HCT116 (cell line): ENCODE results near the gene MYOM1. TPM values are rescaled to one million over a fixed set of nuclear protein-coding genes. Genes with fewer than 3 reads are reported as not detected.

Source experiments
- ATAC-seq: fragments of 200-7000 bp; cut with Tn5 transposase; 2 replicates; pipeline ENCODE4 v1.9.1; 2020; ENCODE audit warnings: mild to moderate bottlenecking, moderate library complexity
- BruUV-seq: library from RNA; stranded (reverse); fragments of 400-500 nt; replicated peaks from 2 replicates; lab custom pipeline; 2021; lab: Mats Ljungman, UMichigan
- CTCF ChIA-PET: fragments of 300-600 bp; sonication (Branson Sonifier 250); formaldehyde crosslinking; loops from one replicate; lab custom pipeline; 2021; ENCODE audit warnings: antibody characterized with exemption; lab: Charles Lee
- POLR2A ChIA-PET: fragments of 300-600, 350-600 bp; sonication (Branson Sonifier 250); formaldehyde crosslinking; loops from one replicate; lab custom pipeline; 2021; ENCODE audit warnings: antibody characterized with exemption; lab: Charles Lee
- RAD21 ChIA-PET, 2 experiments: fragments of 300-600 bp; sonication (Branson Sonifier 250); formaldehyde crosslinking; loops; one replicate each; lab custom pipeline; 2023; ENCODE audit warnings: low total read pairs in 2 of 2; ENCODE audit not compliant: uncharacterized antibody in 2 of 2, unreplicated experiment in 2 of 2, low non-redundant PET in 1 of 2; lab: Charles Lee
- DNase-seq: peaks from one replicate; pipeline ENCODE4 v3.0.0-alpha.2; 2010; ENCODE audit warnings: low read depth, low spot score
- H2AFZ ChIP-seq: fragments of 200-600 bp; shearing (Covaris generic), sonication (generic); 2 replicates; pipeline ENCODE4 v1.6.1; 2017; ENCODE audit warnings: low read depth, mixed run types, mixed read lengths, antibody characterized with exemption, low read length; ENCODE audit not compliant: poor library complexity, severe bottlenecking
- H3K27ac ChIP-seq: 2 replicates; pipeline ENCODE4 v1.5.1; 2012; ENCODE audit warnings: low read depth, low read length
- H3K27me3 ChIP-seq: fragments of 200-600 bp; sonication (generic); 2 replicates; pipeline ENCODE4 v1.6.1; 2016; ENCODE audit warnings: mixed run types, low read length, mixed read lengths; ENCODE audit not compliant: insufficient read depth
- H3K36me3 ChIP-seq, 2 experiments: fragments of 200-500 bp in 1 of 2; fragments of 200-600 bp in 1 of 2; sonication (Bioruptor generic) in 1 of 2; sonication (generic) in 1 of 2; 2 replicates each; pipeline versions ENCODE4 v1.5.1 to v1.6.1; 2014 to 2016; ENCODE audit warnings: low read length in 2 of 2, inconsistent platforms in 1 of 2, mixed read lengths in 1 of 2, mixed run types in 1 of 2; ENCODE audit not compliant: insufficient read depth in 2 of 2, control insufficient read depth in 1 of 2
- H3K4me1 ChIP-seq, 2 experiments: fragments of 200-600 bp in 1 of 2; sonication (generic) in 1 of 2; 2 replicates each; pipeline versions ENCODE4 v1.5.1 to v1.6.1; 2012 to 2017; ENCODE audit warnings: low read length in 2 of 2, inconsistent platforms in 1 of 2, mild to moderate bottlenecking in 1 of 2, mixed read lengths in 1 of 2, mixed run types in 1 of 2, moderate library complexity in 1 of 2; ENCODE audit not compliant: insufficient read depth in 2 of 2, control insufficient read depth in 1 of 2
- H3K4me2 ChIP-seq: fragments of 200-600 bp; sonication (generic); 2 replicates; pipeline ENCODE4 v1.6.1; 2017; ENCODE audit warnings: mixed run types, low read length, mixed read lengths
- H3K4me3 ChIP-seq, 2 experiments: fragments of 200-600 bp in 1 of 2; sonication (generic) in 1 of 2; replicated peaks in 1 of 2; 2 replicates each; pipeline ENCODE4 v1.5.1; 2011 to 2016; ENCODE audit warnings: low read length in 2 of 2, control low read depth in 1 of 2, low read depth in 1 of 2, mild to moderate bottlenecking in 1 of 2, mixed read lengths in 1 of 2, mixed run types in 1 of 2
- H3K79me2 ChIP-seq: fragments of 200-600 bp; sonication (generic); 2 replicates; pipeline ENCODE4 v1.6.1; 2017; ENCODE audit warnings: mild to moderate bottlenecking, mixed run types, low read length, moderate library complexity, mixed read lengths; ENCODE audit not compliant: insufficient read depth
- H3K9ac ChIP-seq: fragments of 200-600 bp; sonication (generic); 2 replicates; pipeline ENCODE4 v1.6.1; 2016; ENCODE audit warnings: low read length, mixed read lengths
- H3K9me2 ChIP-seq: fragments of 200-600 bp; sonication (generic), shearing (Covaris generic); 2 replicates; pipeline ENCODE4 v1.6.1; 2017; ENCODE audit warnings: mixed run types, mild to moderate bottlenecking, moderate library complexity; ENCODE audit not compliant: insufficient read depth
- H3K9me3 ChIP-seq, 2 experiments: fragments of 200-500 bp in 1 of 2; fragments of 200-600 bp in 1 of 2; sonication (Bioruptor generic) in 1 of 2; sonication (generic) in 1 of 2; 2 replicates each; pipeline ENCODE4 v1.6.1; 2014 to 2017; ENCODE audit warnings: low read length in 2 of 2, mixed read lengths in 2 of 2, inconsistent platforms in 1 of 2, low read depth in 1 of 2, mild to moderate bottlenecking in 1 of 2, mixed run types in 1 of 2, moderate library complexity in 1 of 2; ENCODE audit not compliant: control insufficient read depth in 1 of 2, insufficient read depth in 1 of 2
- H4K20me1 ChIP-seq: fragments of 200-600 bp; sonication (generic), shearing (Covaris generic); 2 replicates; pipeline ENCODE4 v1.6.1; 2017; ENCODE audit warnings: mixed run types, mild to moderate bottlenecking, moderate library complexity; ENCODE audit not compliant: insufficient read depth
- CBX3 ChIP-seq: IDR thresholded peaks from 2 replicates; pipeline ENCODE4 v1.6.1; 2012; ENCODE audit warnings: low read depth
- EGR1 ChIP-seq: IDR thresholded peaks from 2 replicates; pipeline ENCODE4 v1.6.1; 2012; ENCODE audit warnings: low read depth
- ELF1 ChIP-seq: IDR thresholded peaks from 2 replicates; pipeline ENCODE4 v1.6.1; 2012; ENCODE audit warnings: low read depth, borderline replicate concordance
- EZH2phosphoT487 ChIP-seq: fragments of 200-600 bp; IDR thresholded peaks from 2 replicates; pipeline ENCODE4 v1.6.1; 2018; ENCODE audit warnings: antibody characterized with exemption, borderline replicate concordance
- TCF7L2 ChIP-seq: IDR thresholded peaks from 2 replicates; pipeline ENCODE4 v1.7.0; 2011; ENCODE audit warnings: borderline replicate concordance, inconsistent platforms; ENCODE audit not compliant: insufficient read depth, insufficient read length; ENCODE audit errors: extremely low read depth
- ZFX ChIP-seq: fragments of 450-650 bp; IDR thresholded peaks from 2 replicates; pipeline ENCODE4 v1.6.1; 2017
- intact Hi-C: fragments of 100-400 bp; cut with micrococcal nuclease; formaldehyde crosslinking; loops from 2 replicates; pipeline ENCODE4 v1.10.0; 2022
- total RNA-seq: library from RNA; stranded (reverse); gene quantifications from one replicate; pipeline ENCODE4 v1.2.1, GENCODE V29; 2021; ENCODE audit not compliant: unreplicated experiment
- TF ChIP-seq, protein P1 (sequence below), 3 experiments: fragments of 200-600 bp in 1 of 3; sonication (generic) in 1 of 3; IDR thresholded peaks in 2 of 3; conservative IDR thresholded peaks in 1 of 3; 2 replicates each; pipeline ENCODE4 v1.5.1; 2012 to 2017; ENCODE audit warnings: low read depth in 2 of 3, low read length in 2 of 3, antibody characterized with exemption in 1 of 3, borderline replicate concordance in 1 of 3, control low read depth in 1 of 3, mild to moderate bottlenecking in 1 of 3, mixed read lengths in 1 of 3, mixed run types in 1 of 3, moderate library complexity in 1 of 3; ENCODE audit not compliant: insufficient read depth in 1 of 3
- TF ChIP-seq, protein P2 (sequence below): IDR thresholded peaks from 2 replicates; pipeline ENCODE4 v1.6.1; 2011; ENCODE audit warnings: mild to moderate bottlenecking, low read length, moderate library complexity; ENCODE audit not compliant: insufficient replicate concordance; ENCODE audit errors: extremely low read depth
- TF ChIP-seq, protein P3 (sequence below): IDR thresholded peaks from 2 replicates; pipeline ENCODE4 v1.6.1; 2012; ENCODE audit warnings: low read depth

MYOM1 gene
- total RNA-seq, 1 experiment from 2014 or later: 0.52 TPM

DNA sequence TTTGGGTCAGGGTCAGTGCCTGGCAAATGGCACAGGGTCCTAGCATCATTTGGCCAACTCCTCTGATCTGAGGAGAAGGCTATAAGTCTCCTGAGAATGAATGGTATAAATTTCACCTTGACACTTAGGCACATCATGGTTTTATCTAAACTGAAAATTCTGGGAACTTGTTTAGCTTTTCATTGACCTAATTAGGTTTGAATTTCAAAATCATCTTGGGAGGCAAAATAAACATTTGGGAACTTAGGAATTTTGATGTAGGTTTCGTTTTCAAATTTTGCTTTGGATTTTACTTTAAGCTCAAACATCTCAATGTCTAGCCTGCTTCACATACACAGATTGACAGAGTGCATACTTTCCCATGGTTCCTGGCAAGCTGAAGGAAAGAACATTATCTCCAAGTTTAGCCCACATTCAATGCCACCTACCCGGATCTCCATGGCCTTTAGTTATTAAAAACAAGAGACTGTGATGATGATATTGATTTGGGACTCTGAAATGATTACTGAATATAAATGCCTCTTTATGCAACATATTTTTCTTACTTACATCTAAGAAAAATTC is 44.5 kb downstream of the MYOM1 start (continued):
- no peak for TF ChIP-seq EGR1
- TF ChIP-seq, protein P1, sequence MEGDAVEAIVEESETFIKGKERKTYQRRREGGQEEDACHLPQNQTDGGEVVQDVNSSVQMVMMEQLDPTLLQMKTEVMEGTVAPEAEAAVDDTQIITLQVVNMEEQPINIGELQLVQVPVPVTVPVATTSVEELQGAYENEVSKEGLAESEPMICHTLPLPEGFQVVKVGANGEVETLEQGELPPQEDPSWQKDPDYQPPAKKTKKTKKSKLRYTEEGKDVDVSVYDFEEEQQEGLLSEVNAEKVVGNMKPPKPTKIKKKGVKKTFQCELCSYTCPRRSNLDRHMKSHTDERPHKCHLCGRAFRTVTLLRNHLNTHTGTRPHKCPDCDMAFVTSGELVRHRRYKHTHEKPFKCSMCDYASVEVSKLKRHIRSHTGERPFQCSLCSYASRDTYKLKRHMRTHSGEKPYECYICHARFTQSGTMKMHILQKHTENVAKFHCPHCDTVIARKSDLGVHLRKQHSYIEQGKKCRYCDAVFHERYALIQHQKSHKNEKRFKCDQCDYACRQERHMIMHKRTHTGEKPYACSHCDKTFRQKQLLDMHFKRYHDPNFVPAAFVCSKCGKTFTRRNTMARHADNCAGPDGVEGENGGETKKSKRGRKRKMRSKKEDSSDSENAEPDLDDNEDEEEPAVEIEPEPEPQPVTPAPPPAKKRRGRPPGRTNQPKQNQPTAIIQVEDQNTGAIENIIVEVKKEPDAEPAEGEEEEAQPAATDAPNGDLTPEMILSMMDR (IDR thresholded peaks at IDR 0.05 in 2 of 3, conservative IDR thresholded peaks at IDR 0.05 in 1 of 3; ENCODE audit: borderline replicate concordance in 1 of 3, insufficient read depth in 1 of 3, low read depth in 2 of 3, low read length in 2 of 3): no peak
- TF ChIP-seq TCF7L2: no peak
- TF ChIP-seq, protein P2, sequence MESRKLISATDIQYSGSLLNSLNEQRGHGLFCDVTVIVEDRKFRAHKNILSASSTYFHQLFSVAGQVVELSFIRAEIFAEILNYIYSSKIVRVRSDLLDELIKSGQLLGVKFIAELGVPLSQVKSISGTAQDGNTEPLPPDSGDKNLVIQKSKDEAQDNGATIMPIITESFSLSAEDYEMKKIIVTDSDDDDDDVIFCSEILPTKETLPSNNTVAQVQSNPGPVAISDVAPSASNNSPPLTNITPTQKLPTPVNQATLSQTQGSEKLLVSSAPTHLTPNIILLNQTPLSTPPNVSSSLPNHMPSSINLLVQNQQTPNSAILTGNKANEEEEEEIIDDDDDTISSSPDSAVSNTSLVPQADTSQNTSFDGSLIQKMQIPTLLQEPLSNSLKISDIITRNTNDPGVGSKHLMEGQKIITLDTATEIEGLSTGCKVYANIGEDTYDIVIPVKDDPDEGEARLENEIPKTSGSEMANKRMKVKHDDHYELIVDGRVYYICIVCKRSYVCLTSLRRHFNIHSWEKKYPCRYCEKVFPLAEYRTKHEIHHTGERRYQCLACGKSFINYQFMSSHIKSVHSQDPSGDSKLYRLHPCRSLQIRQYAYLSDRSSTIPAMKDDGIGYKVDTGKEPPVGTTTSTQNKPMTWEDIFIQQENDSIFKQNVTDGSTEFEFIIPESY: no peak
- no peak for TF ChIP-seq EZH2phosphoT487
- no peak for TF ChIP-seq ELF1

DNA sequence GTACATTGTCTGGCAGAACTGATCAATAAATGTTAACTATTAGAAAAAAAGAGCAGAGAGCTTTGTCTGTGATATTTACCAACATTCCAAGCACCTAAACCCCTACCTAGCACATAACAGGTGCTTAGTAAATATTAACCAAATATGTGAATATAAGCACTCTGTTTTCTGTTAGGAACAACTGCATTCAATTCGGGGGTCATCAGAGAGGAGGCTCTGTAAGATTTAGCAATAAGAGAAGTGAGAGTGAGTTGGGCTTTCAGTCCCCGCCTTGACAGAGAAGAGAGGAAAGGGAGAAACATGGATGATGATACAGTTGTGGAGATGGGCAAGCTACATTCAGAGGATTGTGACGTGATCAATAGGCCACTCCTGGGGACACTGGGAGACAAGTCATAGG is 47.7 kb downstream of the MYOM1 start:
- no peaks in the 10 kb centered on the region for H3K9me2 ChIP-seq
- no peak overlapping the region for H2AFZ ChIP-seq
- no peaks in the 10 kb centered on the region for H3K36me3 ChIP-seq
- no peaks in the 10 kb centered on the region for H3K4me1 ChIP-seq
- no peaks in the 10 kb centered on the region for H3K27me3 ChIP-seq
- H3K9ac ChIP-seq: no peak overlapping the region
- TF ChIP-seq, protein P2: no peak
- TF ChIP-seq, protein P3, sequence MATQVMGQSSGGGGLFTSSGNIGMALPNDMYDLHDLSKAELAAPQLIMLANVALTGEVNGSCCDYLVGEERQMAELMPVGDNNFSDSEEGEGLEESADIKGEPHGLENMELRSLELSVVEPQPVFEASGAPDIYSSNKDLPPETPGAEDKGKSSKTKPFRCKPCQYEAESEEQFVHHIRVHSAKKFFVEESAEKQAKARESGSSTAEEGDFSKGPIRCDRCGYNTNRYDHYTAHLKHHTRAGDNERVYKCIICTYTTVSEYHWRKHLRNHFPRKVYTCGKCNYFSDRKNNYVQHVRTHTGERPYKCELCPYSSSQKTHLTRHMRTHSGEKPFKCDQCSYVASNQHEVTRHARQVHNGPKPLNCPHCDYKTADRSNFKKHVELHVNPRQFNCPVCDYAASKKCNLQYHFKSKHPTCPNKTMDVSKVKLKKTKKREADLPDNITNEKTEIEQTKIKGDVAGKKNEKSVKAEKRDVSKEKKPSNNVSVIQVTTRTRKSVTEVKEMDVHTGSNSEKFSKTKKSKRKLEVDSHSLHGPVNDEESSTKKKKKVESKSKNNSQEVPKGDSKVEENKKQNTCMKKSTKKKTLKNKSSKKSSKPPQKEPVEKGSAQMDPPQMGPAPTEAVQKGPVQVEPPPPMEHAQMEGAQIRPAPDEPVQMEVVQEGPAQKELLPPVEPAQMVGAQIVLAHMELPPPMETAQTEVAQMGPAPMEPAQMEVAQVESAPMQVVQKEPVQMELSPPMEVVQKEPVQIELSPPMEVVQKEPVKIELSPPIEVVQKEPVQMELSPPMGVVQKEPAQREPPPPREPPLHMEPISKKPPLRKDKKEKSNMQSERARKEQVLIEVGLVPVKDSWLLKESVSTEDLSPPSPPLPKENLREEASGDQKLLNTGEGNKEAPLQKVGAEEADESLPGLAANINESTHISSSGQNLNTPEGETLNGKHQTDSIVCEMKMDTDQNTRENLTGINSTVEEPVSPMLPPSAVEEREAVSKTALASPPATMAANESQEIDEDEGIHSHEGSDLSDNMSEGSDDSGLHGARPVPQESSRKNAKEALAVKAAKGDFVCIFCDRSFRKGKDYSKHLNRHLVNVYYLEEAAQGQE: no peak
- TF ChIP-seq CBX3 (no peak), ZFX (no peak)
- H3K4me2 ChIP-seq: no peak overlapping the region
- no peaks in the 10 kb centered on the region for H3K9me3 ChIP-seq
- POLR2A ChIA-PET: no interaction called here
- H3K27ac ChIP-seq: no peak overlapping the region
- RAD21 ChIA-PET: no interaction called here
- H4K20me1 ChIP-seq: no peaks in the 10 kb centered on the region
- intact Hi-C loops: no loop called here
- H3K79me2 ChIP-seq: no peaks in the 10 kb centered on the region
- H3K4me3 ChIP-seq: no peak overlapping the region
- ATAC-seq (no peak), DNase-seq (no peak)
- no TSS peak for BruUV-seq
- CTCF ChIA-PET: no interaction called here
